ENCODE data around the gene ACP4. TPM values are rescaled to one million over a fixed set of nuclear protein-coding genes. Genes with fewer than 3 reads are reported as not detected.

The ACP4 gene
- total RNA-seq, 2 donors from 2014 or later, result not detected

- Mint-ChIP-seq H3K27me3 (ENCODE audit: insufficient read depth) (peaks cover 92% of the 10 kb centered on the region), H3K36me3 (ENCODE audit: low read depth) (no peaks in the 10 kb centered on the region), H3K4me3 (no peak overlapping the region), H3K4me1 (peaks cover 5% of the 10 kb centered on the region), H3K9me3 (no peaks in the 10 kb centered on the region), H3K27ac (no peak overlapping the region)
- Histone ChIP-seq H3K27me3 (ENCODE audit: control insufficient read depth, insufficient read depth, low read length, poor library complexity, severe bottlenecking) (peaks cover 39% of the 10 kb centered on the region), H3K4me1 (ENCODE audit: control insufficient read depth, insufficient read depth, low read length) (no peaks in the 10 kb centered on the region), H3K9me3 (ENCODE audit: control insufficient read depth, low read length) (no peaks in the 10 kb centered on the region), H3K4me3 (ENCODE audit: low read length) (no peak overlapping the region), H3K27ac (ENCODE audit: low read depth, low read length) (no peak overlapping the region), H3K36me3 (ENCODE audit: control insufficient read depth, insufficient read depth, low read length) (no peaks in the 10 kb centered on the region), H3K9ac (ENCODE audit: extremely low read depth, low read length, poor library complexity, severe bottlenecking) (no peak overlapping the region)
- no peak for TF ChIP-seq CTCF (conservative IDR thresholded peaks at IDR 0.05)
- no peak for DNase-seq
- 62 to 71% methylated on average over 3 to 7 of the region's 7 CpGs for WGBS, 2 experiments (ENCODE audit: insufficient coverage in 1 of 2, insufficient read length in 1 of 2)
These were observed 11.2 kb upstream of the ACP4 start for GRCh38 chr19:50778906-50779430.

DNA sequence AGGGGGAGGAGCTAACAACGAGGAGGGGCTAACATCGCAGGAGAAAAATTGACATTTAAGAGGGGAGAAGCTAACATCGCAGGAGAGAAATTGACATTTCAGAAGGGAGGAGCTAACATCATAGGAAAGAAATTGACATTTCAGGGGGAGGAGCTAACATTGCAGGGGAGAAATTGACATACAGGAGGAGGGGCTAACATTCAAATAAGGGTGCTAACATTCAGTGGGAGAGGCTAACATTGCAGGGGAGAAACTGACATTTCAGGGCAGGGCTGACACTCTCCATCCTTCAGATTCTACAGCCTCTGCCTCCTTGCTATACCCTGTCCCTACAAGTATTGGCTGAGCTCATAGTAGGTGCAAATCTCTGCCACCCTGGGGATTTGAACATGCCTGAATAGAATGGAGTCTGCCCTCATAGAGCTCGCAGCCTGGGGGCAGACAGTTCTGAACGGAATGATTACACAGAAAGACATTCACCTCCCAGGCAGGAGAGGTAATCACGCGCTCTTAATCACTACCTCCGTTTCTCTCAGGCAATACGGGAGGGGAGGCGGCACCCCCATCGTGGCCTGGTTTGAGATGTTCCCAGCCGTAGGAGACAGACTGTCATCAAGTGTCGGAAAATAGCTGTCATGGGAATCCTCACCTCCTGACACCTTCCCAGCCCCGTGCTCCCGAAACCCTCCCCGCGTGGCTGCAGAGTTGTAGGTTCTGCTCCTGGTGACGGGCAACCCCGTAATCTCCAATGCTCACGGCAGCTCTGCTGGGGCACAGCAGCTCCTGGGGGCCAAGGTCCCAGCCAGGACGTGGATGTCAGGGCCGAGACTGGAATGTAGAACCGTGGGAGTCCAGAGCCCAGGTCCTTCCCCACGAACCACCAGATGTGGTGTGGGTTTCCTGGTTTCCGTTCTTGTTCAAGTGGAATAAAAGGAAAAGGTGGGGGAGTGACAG is 10.4 kb upstream of the ACP4 start:
- 70 to 75% methylated on average over 20 to 25 of the region's 25 CpGs for WGBS, 2 experiments (ENCODE audit: insufficient coverage in 1 of 2, insufficient read length in 1 of 2)
- Mint-ChIP-seq H3K4me3 (no peak overlapping the region), H3K27me3 (ENCODE audit: insufficient read depth) (peaks cover 87% of the 10 kb centered on the region)

More for the DNA sequence above, 10.4 kb upstream of the ACP4 start:
- no peak for DNase-seq
- TF ChIP-seq CTCF (conservative IDR thresholded peaks at IDR 0.05), result no peak
- Histone ChIP-seq H3K27ac (ENCODE audit: low read depth, low read length) (no peak overlapping the region), H3K4me1 (ENCODE audit: control insufficient read depth, insufficient read depth, low read length) (no peaks in the 10 kb centered on the region), H3K9me3 (ENCODE audit: control insufficient read depth, low read length) (no peaks in the 10 kb centered on the region), H3K4me3 (ENCODE audit: low read length) (no peak overlapping the region), H3K9ac (ENCODE audit: extremely low read depth, low read length, poor library complexity, severe bottlenecking) (no peak overlapping the region), H3K27me3 (ENCODE audit: control insufficient read depth, insufficient read depth, low read length, poor library complexity, severe bottlenecking) (peaks cover 39% of the 10 kb centered on the region), H3K36me3 (ENCODE audit: control insufficient read depth, insufficient read depth, low read length) (no peaks in the 10 kb centered on the region)
- Mint-ChIP-seq H3K36me3 (ENCODE audit: low read depth) (no peaks in the 10 kb centered on the region), H3K9me3 (no peaks in the 10 kb centered on the region), H3K27ac (no peak overlapping the region), H3K4me1 (peaks cover 5% of the 10 kb centered on the region)
